ENCODE data around the gene NUDT4B. TPM values are rescaled to one million over a fixed set of nuclear protein-coding genes. Genes with fewer than 3 reads are reported as not detected.

Gene NUDT4B
- total and polyA plus RNA-seq, 10 donors: 0.35 to 27.4 (median 1.3) TPM; not detected in 1

Small RNAs within 50 kb of the gene (small RNA-seq; reads per million reads assigned to genes)
- gene RNU6-1171P: 0 reads per million in 4 donors

Other genes with a start within 250 kb of the NUDT4B start
- 10 to 100 TPM; 30.7 to 81.0 (median 47.3) TPM for gene NBPF14, start 152.8 kb upstream of the NUDT4B start, total RNA-seq
- 10 to 100 TPM; 17.1 to 29.4 (median 29.0) TPM for gene NBPF14, start 152.8 kb upstream of the NUDT4B start, polyA plus RNA-seq
- gene PDE4DIP, start 95.7 kb downstream of the NUDT4B start, total RNA-seq: 10 to 100 TPM; 37.2 to 91.3 (median 49.2) TPM
- gene PDE4DIP, start 95.7 kb downstream of the NUDT4B start, polyA plus RNA-seq: 10 to 100 TPM; 10.1 to 18.1 (median 10.3) TPM